ENCODE results near the gene SLCO3A1.

SLCO3A1 gene

DNA sequence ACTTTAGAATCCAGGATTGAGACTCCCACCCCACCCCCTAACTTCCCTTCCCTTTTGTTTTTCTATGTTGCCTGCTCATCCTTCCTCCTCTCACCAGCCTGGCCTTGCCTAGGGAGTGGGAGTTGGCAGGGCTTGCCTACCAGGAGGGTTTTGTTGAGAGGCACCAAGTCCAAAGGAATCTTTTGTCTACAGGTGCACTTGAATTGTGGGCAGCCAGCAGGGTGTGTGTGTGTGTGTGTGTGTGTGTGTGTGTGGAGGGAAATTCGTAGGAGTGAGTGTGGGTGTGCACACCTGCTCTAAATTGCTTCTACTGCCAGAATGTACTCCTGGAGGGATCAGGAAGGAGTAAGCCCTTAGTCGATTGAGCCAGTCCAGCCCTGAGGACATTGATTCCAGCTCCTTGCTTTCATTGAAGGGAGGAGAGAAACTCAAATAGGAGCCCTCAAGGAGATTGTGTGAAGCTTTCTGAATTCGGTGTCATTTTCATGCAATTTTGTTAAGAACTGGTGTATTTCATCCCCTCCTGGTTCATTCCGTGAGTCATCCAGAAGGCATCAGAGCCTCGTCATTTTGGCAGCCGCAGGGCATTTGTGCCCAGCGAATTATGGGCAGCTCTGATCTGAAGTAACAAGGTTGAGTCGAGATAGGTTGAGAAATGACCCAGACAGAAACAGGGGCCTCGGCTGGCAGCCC, 112.1 kb downstream of the SLCO3A1 start:
- Histone ChIP-seq H3K18ac (ENCODE audit: low read length) (no peak overlapping the region), H3K79me1 (ENCODE audit: low read length) (no peaks in the 10 kb centered on the region), H3K36me3 (ENCODE audit: control insufficient read depth, insufficient read depth, low read length) (no peaks in the 10 kb centered on the region), H3K9ac (ENCODE audit: low read length) (no peak overlapping the region), H3K4me1 (ENCODE audit: control insufficient read depth, low read depth, low read length) (no peaks in the 10 kb centered on the region), H2BK5ac (ENCODE audit: low read length) (no peak overlapping the region), H2AK5ac (ENCODE audit: low read length) (no peak overlapping the region), H3K23ac (ENCODE audit: low read length) (no peak overlapping the region), H2BK120ac (ENCODE audit: low read depth, low read length) (no peak overlapping the region), H3K56ac (ENCODE audit: low read length) (peak overlapping the region; percentile 6), H4K5ac (ENCODE audit: low read length) (no peak overlapping the region), H3K27ac (ENCODE audit: low read depth, low read length) (no peak overlapping the region), H2BK15ac (replicated peaks; ENCODE audit: low read depth) (no peak overlapping the region), H3K27me3 (ENCODE audit: insufficient read depth, low read length, poor library complexity) (no peaks in the 10 kb centered on the region), H3K4me2 (ENCODE audit: low read length) (no peak overlapping the region), H3K4ac (ENCODE audit: low read depth, low read length) (no peak overlapping the region), H3K4me3 (ENCODE audit: low read length) (no peak overlapping the region), H4K8ac (ENCODE audit: low read depth, low read length) (no peak overlapping the region), H3K79me2 (ENCODE audit: control insufficient read depth, insufficient read depth, low read length) (no peaks in the 10 kb centered on the region)
- DNase-seq: no peak
- no CpG with 5 or more reads among the region's 9 CpGs for WGBS (ENCODE audit: extremely low coverage, insufficient coverage, low lambda C conversion rate)

DNA sequence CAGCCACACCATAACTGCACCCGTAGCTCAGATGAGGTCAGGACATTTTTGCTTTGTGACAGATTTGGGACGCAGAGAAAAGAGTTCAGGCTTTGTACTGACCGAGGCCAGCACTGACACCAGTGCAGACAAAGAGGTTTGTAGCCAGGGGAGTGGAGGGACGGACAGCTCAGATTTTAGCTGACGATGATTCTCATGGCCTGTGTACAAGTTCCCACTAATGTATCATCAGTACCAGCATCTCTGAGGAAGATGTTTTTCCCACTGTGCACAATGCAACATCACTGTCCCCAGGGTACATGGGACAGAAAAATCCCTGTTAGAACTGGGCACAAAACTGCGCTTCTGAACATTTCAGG, 112.7 kb downstream of the SLCO3A1 start:
- Histone ChIP-seq H3K79me1 (ENCODE audit: low read length) (no peaks in the 10 kb centered on the region), H3K4me2 (ENCODE audit: low read length) (no peak overlapping the region), H2BK15ac (replicated peaks; ENCODE audit: low read depth) (no peak overlapping the region), H3K4me3 (ENCODE audit: low read length) (no peak overlapping the region), H3K36me3 (ENCODE audit: control insufficient read depth, insufficient read depth, low read length) (no peaks in the 10 kb centered on the region), H2BK120ac (ENCODE audit: low read depth, low read length) (no peak overlapping the region), H2BK5ac (ENCODE audit: low read length) (no peak overlapping the region), H3K4ac (ENCODE audit: low read depth, low read length) (no peak overlapping the region), H4K8ac (ENCODE audit: low read depth, low read length) (no peak overlapping the region), H3K18ac (ENCODE audit: low read length) (no peak overlapping the region), H3K56ac (ENCODE audit: low read length) (no peak overlapping the region), H3K4me1 (ENCODE audit: control insufficient read depth, low read depth, low read length) (no peaks in the 10 kb centered on the region), H4K5ac (ENCODE audit: low read length) (no peak overlapping the region), H3K27ac (ENCODE audit: low read depth, low read length) (no peak overlapping the region), H3K9ac (ENCODE audit: low read length) (no peak overlapping the region), H3K79me2 (ENCODE audit: control insufficient read depth, insufficient read depth, low read length) (no peaks in the 10 kb centered on the region), H3K23ac (ENCODE audit: low read length) (no peak overlapping the region), H3K27me3 (ENCODE audit: insufficient read depth, low read length, poor library complexity) (no peaks in the 10 kb centered on the region), H2AK5ac (ENCODE audit: low read length) (no peak overlapping the region)
- DNase-seq: no peak
- no CpG with 5 or more reads among the region's 6 CpGs for WGBS (ENCODE audit: extremely low coverage, insufficient coverage, low lambda C conversion rate)

DNA sequence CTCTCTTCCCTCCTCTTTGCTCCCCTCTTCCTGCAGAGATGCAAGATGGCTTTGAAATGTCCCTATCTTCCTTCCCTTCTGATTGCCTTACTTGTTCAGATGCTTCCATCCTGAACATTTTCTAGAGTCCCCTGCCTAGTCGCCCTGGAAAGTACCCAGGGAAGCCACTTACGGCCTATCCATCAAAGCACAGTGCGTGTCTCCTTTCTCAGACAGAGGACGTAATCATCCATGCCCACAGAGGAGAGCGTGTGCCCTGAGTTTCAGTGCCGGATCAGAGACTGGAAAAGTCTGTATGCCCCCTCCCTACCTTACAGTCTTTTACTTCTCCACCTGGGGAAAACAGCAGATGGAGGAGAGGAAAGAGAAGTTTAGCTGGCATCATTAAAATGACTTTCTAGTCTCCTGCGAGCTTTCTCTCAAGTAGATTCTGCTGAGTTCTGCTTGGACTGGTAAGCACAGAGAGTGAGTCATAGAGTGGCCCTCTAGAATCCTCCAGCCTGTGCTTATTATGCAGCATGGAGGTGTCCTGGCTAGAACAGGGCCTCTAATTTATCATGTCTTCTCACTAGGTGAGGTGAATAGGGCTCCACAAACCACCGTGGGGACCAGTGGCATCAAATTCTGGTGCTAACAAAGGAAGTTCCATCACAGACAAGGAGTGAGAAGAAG, 114.6 kb downstream of the SLCO3A1 start:
- no peaks in the 10 kb centered on the region for H3K79me2 ChIP-seq (ENCODE audit: control insufficient read depth, insufficient read depth, low read length)
- no peak overlapping the region for H3K4me3 ChIP-seq (ENCODE audit: low read length)
- H2BK15ac ChIP-seq (replicated peaks; ENCODE audit: low read depth): no peak overlapping the region
- no peaks in the 10 kb centered on the region for H3K4me1 ChIP-seq (ENCODE audit: control insufficient read depth, low read depth, low read length)
- no peak overlapping the region for H3K4me2 ChIP-seq (ENCODE audit: low read length)
- H3K23ac ChIP-seq (ENCODE audit: low read length): no peak overlapping the region
- H3K4ac ChIP-seq (ENCODE audit: low read depth, low read length): no peak overlapping the region
- no peak overlapping the region for H4K5ac ChIP-seq (ENCODE audit: low read length)
- DNase-seq: no peak
- no peak overlapping the region for H3K27ac ChIP-seq (ENCODE audit: low read depth, low read length)
- H3K36me3 ChIP-seq (ENCODE audit: control insufficient read depth, insufficient read depth, low read length): no peaks in the 10 kb centered on the region
- no peaks in the 10 kb centered on the region for H3K27me3 ChIP-seq (ENCODE audit: insufficient read depth, low read length, poor library complexity)
- H4K8ac ChIP-seq (ENCODE audit: low read depth, low read length): no peak overlapping the region
- H2AK5ac ChIP-seq (ENCODE audit: low read length): no peak overlapping the region
- H2BK120ac ChIP-seq (ENCODE audit: low read depth, low read length): no peak overlapping the region
- no peak overlapping the region for H3K18ac ChIP-seq (ENCODE audit: low read length)
- WGBS (ENCODE audit: extremely low coverage, insufficient coverage, low lambda C conversion rate): no CpG with 5 or more reads among the region's 8 CpGs
- H3K9ac ChIP-seq (ENCODE audit: low read length): no peak overlapping the region
- no peak overlapping the region for H3K56ac ChIP-seq (ENCODE audit: low read length)
- H3K79me1 ChIP-seq (ENCODE audit: low read length): no peaks in the 10 kb centered on the region
- no peak overlapping the region for H2BK5ac ChIP-seq (ENCODE audit: low read length)

DNA sequence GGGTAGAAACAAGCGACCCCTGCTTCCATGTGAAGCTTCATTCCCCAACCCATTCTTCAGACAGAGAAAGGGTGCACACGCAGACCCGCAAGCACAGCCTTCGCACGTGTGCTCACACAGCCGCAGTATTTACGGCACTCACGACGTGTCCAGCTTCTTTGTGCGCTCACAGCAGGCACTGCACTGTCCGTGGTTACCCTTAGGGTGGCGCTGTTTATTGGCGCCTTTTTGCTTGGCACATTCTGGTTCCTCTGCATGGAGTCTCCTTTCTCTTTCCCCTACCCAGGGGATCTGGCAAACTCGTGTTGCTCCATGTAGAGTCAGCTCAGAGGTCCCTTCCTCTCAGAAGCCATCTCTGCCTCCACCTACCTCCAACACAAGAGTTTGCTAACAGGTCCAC, 115.1 kb downstream of the SLCO3A1 start:
- Histone ChIP-seq H3K56ac (ENCODE audit: low read length) (no peak overlapping the region), H4K8ac (ENCODE audit: low read depth, low read length) (no peak overlapping the region), H3K27ac (ENCODE audit: low read depth, low read length) (no peak overlapping the region), H3K4me3 (ENCODE audit: low read length) (no peak overlapping the region), H3K27me3 (ENCODE audit: insufficient read depth, low read length, poor library complexity) (no peaks in the 10 kb centered on the region), H3K4ac (ENCODE audit: low read depth, low read length) (no peak overlapping the region), H3K4me1 (ENCODE audit: control insufficient read depth, low read depth, low read length) (no peaks in the 10 kb centered on the region), H3K79me2 (ENCODE audit: control insufficient read depth, insufficient read depth, low read length) (no peaks in the 10 kb centered on the region), H4K5ac (ENCODE audit: low read length) (no peak overlapping the region), H3K36me3 (ENCODE audit: control insufficient read depth, insufficient read depth, low read length) (no peaks in the 10 kb centered on the region), H3K9ac (ENCODE audit: low read length) (no peak overlapping the region), H2BK15ac (replicated peaks; ENCODE audit: low read depth) (no peak overlapping the region), H2BK120ac (ENCODE audit: low read depth, low read length) (no peak overlapping the region), H3K4me2 (ENCODE audit: low read length) (no peak overlapping the region), H3K79me1 (ENCODE audit: low read length) (no peaks in the 10 kb centered on the region), H3K23ac (ENCODE audit: low read length) (no peak overlapping the region), H2BK5ac (ENCODE audit: low read length) (no peak overlapping the region), H3K18ac (ENCODE audit: low read length) (no peak overlapping the region), H2AK5ac (ENCODE audit: low read length) (no peak overlapping the region)
- DNase-seq: no peak
- no CpG with 5 or more reads among the region's 14 CpGs for WGBS (ENCODE audit: extremely low coverage, insufficient coverage, low lambda C conversion rate)

DNA sequence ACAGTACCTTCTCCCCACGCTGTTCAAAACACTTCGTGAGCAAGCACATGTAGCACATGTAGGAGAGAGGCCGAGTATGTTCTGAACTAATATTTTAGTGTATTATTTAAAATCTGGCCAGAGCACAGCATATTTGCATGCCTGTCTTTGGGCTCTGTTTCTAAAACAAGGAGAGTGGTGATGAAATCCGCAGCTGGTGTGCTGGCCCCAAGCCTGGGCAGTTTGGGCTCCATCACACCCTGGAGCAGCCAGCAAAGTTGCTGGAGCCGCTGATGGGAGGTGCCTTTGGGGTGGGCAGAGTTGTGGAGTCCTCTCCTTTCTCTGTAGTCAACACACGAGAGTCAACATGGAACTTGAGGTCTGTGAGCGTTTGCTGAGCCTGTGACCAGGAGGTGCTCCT, 116.6 kb downstream of the SLCO3A1 start:
- Histone ChIP-seq H3K79me1 (ENCODE audit: low read length) (no peaks in the 10 kb centered on the region), H3K4me3 (ENCODE audit: low read length) (no peak overlapping the region), H3K9ac (ENCODE audit: low read length) (no peak overlapping the region), H3K4me2 (ENCODE audit: low read length) (no peak overlapping the region), H2AK5ac (ENCODE audit: low read length) (no peak overlapping the region), H3K27ac (ENCODE audit: low read depth, low read length) (no peak overlapping the region), H3K23ac (ENCODE audit: low read length) (no peak overlapping the region), H2BK120ac (ENCODE audit: low read depth, low read length) (no peak overlapping the region), H3K79me2 (ENCODE audit: control insufficient read depth, insufficient read depth, low read length) (no peaks in the 10 kb centered on the region), H3K18ac (ENCODE audit: low read length) (no peak overlapping the region), H3K36me3 (ENCODE audit: control insufficient read depth, insufficient read depth, low read length) (no peaks in the 10 kb centered on the region), H3K4me1 (ENCODE audit: control insufficient read depth, low read depth, low read length) (no peaks in the 10 kb centered on the region), H2BK5ac (ENCODE audit: low read length) (no peak overlapping the region), H2BK15ac (replicated peaks; ENCODE audit: low read depth) (no peak overlapping the region), H3K4ac (ENCODE audit: low read depth, low read length) (no peak overlapping the region), H3K56ac (ENCODE audit: low read length) (no peak overlapping the region), H3K27me3 (ENCODE audit: insufficient read depth, low read length, poor library complexity) (no peaks in the 10 kb centered on the region), H4K5ac (ENCODE audit: low read length) (no peak overlapping the region), H4K8ac (ENCODE audit: low read depth, low read length) (no peak overlapping the region)
- no CpG with 5 or more reads among the region's 7 CpGs for WGBS (ENCODE audit: extremely low coverage, insufficient coverage, low lambda C conversion rate)
- no peak for DNase-seq

DNA sequence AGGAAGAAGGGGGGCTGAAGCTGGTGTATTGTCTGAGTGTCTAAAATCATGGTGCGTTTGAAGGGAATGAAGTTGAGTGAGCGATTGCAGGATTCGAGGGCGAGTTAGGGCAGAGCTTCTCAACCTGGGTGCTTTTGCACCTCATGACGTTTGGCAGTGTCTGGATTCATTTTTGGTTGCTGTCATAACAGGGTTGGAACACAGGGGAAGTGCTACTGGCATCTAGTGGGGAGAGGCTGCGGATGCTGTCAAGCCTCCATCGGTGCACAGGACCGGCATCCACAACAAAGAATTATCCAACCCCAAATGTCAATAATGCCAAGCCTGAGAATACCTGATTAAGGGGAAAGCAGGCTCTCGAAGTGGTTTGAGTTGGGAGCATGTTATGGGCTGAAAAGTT, 120.0 kb downstream of the SLCO3A1 start:
- H4K5ac ChIP-seq (ENCODE audit: low read length): no peak overlapping the region
- no peak overlapping the region for H4K8ac ChIP-seq (ENCODE audit: low read depth, low read length)
- H3K4me2 ChIP-seq (ENCODE audit: low read length): no peak overlapping the region
- H3K4me3 ChIP-seq (ENCODE audit: low read length): no peak overlapping the region
- no peak for DNase-seq
- H3K79me2 ChIP-seq (ENCODE audit: control insufficient read depth, insufficient read depth, low read length): no peaks in the 10 kb centered on the region
- no peak overlapping the region for H2BK15ac ChIP-seq (replicated peaks; ENCODE audit: low read depth)
- no peak overlapping the region for H3K56ac ChIP-seq (ENCODE audit: low read length)
- no peaks in the 10 kb centered on the region for H3K36me3 ChIP-seq (ENCODE audit: control insufficient read depth, insufficient read depth, low read length)
- no peak overlapping the region for H3K27ac ChIP-seq (ENCODE audit: low read depth, low read length)
- H3K9ac ChIP-seq (ENCODE audit: low read length): no peak overlapping the region
- H3K4ac ChIP-seq (ENCODE audit: low read depth, low read length): no peak overlapping the region
- no peak overlapping the region for H2AK5ac ChIP-seq (ENCODE audit: low read length)
- no peaks in the 10 kb centered on the region for H3K79me1 ChIP-seq (ENCODE audit: low read length)
- H3K23ac ChIP-seq (ENCODE audit: low read length): no peak overlapping the region
- H3K4me1 ChIP-seq (ENCODE audit: control insufficient read depth, low read depth, low read length): no peaks in the 10 kb centered on the region
- H3K18ac ChIP-seq (ENCODE audit: low read length): no peak overlapping the region
- no peaks in the 10 kb centered on the region for H3K27me3 ChIP-seq (ENCODE audit: insufficient read depth, low read length, poor library complexity)
- no peak overlapping the region for H2BK5ac ChIP-seq (ENCODE audit: low read length)
- no CpG with 5 or more reads among the region's 9 CpGs for WGBS (ENCODE audit: extremely low coverage, insufficient coverage, low lambda C conversion rate)
- H2BK120ac ChIP-seq (ENCODE audit: low read depth, low read length): no peak overlapping the region
